Inferior parietal cortex (tissue), 1 donor: ENCODE measurements around the gene YOD1.

Source experiments
- DNase-seq: peaks from one replicate; pipeline ENCODE4 v3.0.0-alpha.2; 2016; ENCODE audit errors: extremely low spot score

Gene YOD1

DNA sequence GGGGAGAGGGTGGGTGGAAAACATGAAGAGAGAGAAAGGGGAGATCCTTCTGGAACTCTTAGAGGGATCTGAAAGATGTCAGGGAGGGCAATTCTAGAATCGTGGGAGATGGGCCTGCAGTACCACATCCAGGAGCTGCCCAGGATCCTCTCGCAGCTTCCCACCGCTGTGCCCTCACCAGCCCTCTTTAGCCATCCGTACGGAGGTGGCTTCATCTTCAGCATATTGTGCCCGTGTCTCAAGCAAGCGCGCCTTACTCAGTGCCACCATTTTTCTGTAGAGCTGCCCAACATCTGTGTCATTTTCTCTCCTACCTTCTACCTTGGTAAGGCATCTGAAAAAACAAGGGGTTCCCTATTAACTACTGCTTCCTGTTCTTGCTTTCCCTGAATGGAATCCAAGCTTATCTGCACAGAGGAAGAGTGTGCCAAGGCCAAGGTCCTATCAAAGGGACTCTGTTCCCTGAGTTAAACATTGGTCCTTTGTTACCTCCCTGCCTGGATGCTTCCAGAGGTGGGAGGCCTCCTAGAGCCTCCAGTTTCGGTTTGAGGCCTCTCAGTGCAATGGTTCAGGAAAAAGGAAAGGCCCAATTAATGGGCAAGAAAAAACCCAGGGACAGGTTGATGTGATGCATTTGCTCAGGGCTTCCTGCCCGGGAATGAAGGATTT, 41.7 kb downstream of the YOD1 start:
- DNase-seq = no peak

DNA sequence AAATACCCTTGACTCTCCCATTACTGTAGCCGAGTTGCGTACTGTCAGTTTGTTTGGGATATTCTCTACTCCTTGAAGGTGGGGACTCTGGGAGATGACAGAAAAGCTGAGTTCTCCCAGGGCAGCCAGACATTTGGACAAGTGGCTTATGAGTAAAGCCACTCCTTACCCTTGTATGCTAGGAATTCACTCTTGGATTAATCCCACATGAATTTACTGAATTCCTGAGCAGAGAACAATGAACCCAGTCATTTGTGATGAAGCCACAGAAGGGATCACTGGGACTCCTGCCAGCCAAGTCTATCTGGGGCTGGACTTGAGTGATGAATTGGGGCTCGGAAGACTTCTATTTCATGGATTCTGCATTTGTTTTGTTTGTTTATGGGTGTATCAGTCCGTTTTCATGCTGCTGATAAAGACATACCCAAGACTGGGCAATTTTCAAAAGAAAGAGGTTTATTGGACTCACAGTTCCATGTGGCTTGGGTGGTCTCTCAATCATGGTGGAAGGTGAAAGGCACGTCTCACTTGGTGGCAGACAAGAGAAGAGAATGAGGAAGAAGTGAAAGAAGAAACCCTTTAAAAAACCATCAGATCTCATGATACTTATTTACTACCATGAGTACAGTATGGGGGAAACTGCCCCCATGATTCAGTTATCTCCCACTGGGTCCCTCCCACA, 43.5 kb downstream of the YOD1 start:
- no peak for DNase-seq

- DNase-seq = no peak
Measured at GRCh38 chr1:207006914-207007313, 44.1 kb downstream of the YOD1 start.

DNA sequence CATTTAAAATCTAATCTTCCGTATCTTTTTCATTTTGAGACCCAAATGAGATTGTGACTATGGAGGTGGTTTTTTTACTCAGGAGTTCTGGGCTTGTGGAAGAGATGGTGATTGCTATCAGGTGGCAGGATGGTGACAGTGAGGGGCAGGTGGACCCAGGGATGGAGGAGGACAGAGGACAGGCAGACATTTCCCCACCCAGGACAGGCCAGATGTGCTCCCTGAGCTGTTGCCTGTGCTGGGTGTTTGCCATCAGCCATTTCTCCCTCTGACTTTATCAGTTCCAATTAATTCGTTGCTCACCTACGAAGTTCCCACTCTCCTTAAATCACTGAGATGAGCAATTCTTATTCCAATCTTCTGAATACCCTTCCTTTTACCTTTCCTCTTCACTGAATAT, 44.9 kb downstream of the YOD1 start:
- DNase-seq = no peak

GRCh38 chr1:207004931-207005830, 45.8 kb downstream of the YOD1 start:
- DNase-seq = peak; percentile 55

DNA sequence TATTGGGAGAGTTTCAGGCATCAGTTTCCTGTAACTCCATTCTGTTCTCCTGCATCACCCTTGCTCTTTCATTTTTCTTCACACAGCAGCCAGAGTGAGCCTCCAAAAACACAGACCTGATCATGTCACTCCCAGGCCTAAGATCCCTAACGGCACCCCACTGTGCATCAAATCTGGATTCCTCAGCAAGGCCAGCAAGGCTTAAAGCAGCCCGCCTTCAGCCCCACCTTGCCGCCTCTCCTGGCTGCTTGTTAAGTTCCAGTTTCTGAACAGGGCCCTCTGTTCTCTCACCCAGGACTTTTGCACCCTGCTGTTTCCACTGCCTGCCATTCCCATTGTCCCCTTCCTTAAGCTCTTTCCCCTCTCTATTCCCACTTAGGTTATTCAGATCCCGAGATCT, 47.8 kb downstream of the YOD1 start:
- DNase-seq = no peak

- no peak for DNase-seq
Measured at GRCh38 chr1:207002724-207003146, 48.3 kb downstream of the YOD1 start.

- DNase-seq = no peak
Measured at GRCh38 chr1:207001492-207002245, 49.3 kb downstream of the YOD1 start.

DNA sequence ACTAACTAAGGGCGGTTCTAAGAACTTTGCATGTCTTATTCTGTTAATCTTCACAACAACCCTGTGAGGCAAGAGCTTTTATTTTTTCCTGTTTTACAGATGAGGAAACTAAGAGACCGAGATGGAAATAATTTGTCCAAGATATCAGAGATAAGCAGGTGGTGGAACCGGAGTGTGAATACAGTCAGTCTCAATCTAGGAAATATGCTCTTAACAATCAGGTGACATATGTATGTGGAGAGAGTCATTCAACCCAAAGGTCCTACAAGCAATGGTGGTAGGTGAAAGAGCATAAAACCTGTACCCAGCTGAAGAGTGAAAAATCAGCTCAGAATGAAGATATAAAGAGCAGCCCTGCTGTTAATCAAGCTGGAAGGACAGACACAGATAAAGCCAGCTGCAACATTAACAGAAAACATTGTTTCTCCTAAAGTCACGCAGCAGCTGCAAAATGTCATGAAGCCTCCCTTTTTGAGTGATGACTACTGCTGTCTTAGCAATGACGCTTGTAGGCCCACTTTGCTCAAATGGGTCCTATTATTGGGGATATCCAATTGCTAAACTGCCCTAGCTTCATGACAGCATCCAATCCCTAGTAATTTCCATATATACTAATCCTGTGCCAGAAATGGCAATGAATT, 50.2 kb downstream of the YOD1 start:
- DNase-seq = no peak

GRCh38 chr1:206998816-206999215, 52.2 kb downstream of the YOD1 start:
- no peak for DNase-seq
